Ovary (tissue), 9 donors: Measurements from ENCODE around the gene WIPF1. TPM values are rescaled to one million over a fixed set of nuclear protein-coding genes. Genes with fewer than 3 reads are reported as not detected.

Experiments used
- DNase-seq, 5 donors: peaks; one replicate each; pipeline ENCODE4 v3.0.0-alpha.2; 2019 to 2020
- H3K27ac ChIP-seq, 2 donors: fragments of 200-600 bp; one replicate each; pipeline versions ENCODE4 v1.5.1 to v1.8.0; 2019 to 2022
- H3K27me3 ChIP-seq: fragments of 200-600 bp; one replicate; pipeline ENCODE4 v1.8.0; 2022
- H3K36me3 ChIP-seq: fragments of 200-600 bp; sonication (generic); one replicate; pipeline ENCODE4 v1.5.1; 2019
- H3K4me1 ChIP-seq: one replicate; pipeline ENCODE4 v1.8.1; 2013; ENCODE audit warnings: mild to moderate bottlenecking, moderate library complexity; ENCODE audit not compliant: insufficient read depth
- H3K4me3 ChIP-seq: fragments of 200-600 bp; sonication (generic); one replicate; pipeline ENCODE4 v1.5.1; 2017
- H3K9me3 ChIP-seq, 2 donors: fragments of 200-600 bp in 1 of 2; sonication (generic) in 1 of 2; one replicate each; pipeline versions ENCODE4 v1.5.1 to v1.8.1; 2013 to 2019; ENCODE audit warnings: mild to moderate bottlenecking in 1 of 2, moderate library complexity in 1 of 2
- EP300 ChIP-seq: sonication (generic); formaldehyde crosslinking; IDR thresholded peaks from one replicate; pipeline ENCODE4 v1.6.1; 2017; ENCODE audit warnings: antibody characterized with exemption
- POLR2A ChIP-seq: fragments of 450-650 bp; IDR thresholded peaks from one replicate; pipeline ENCODE4 v1.6.1; 2017; ENCODE audit warnings: antibody characterized with exemption, mild to moderate bottlenecking, moderate library complexity
- WGBS, 3 donors: extraction: QIAGEN DNeasy Blood & Tissue Kit in 1 of 3; methylation state at CpG; one replicate each; pipeline versions ENCODE4 v1.1.5 to v1.1.7; 2013 to 2017; 5-methylcytosine and 5-hydroxymethylcytosine counted together
- intact Hi-C, 4 donors: fragments of 100-400 bp; cut with DNase I; formaldehyde crosslinking; loops; one replicate each; pipeline versions ENCODE4 v1.11.0 to v1.15.1; 2022 to 2023
- polyA plus RNA-seq, 2 donors: library from polyadenylated mRNA; stranded (reverse); fragments of 200-250 nt in 1 of 2; fragments of 350-450 nt in 1 of 2; fragmentation: Illumina TruSeq in 1 of 2; extraction: RNeasy Lipid Tissue Mini Kit (QIAGEN cat#74804) in 1 of 2; gene quantifications; one replicate each; pipeline ENCODE4 v1.2.3, GENCODE V29; 2013 to 2014
- total RNA-seq, 7 donors: library from RNA; depleted of rRNA in 2 of 7; stranded (reverse); fragments of >200 nt in 2 of 7; fragmentation: NEBNext Ultra II Directional in 3 of 7; extraction: Animal tissue kit (Norgen Biotek cat#: 25700) in 3 of 7; gene quantifications; one replicate each; pipeline versions ENCODE4 v1.1.0 to v1.2.4, GENCODE V29; 2016 to 2023
- TF ChIP-seq, protein P1 (sequence below), 3 donors: fragments of 450-650 bp in 2 of 3; fragments of 200-600 bp in 1 of 3; IDR thresholded peaks; one replicate each; pipeline versions ENCODE4 v1.5.1 to v1.8.0; 2016 to 2022; ENCODE audit warnings: antibody characterized with exemption in 3 of 3, mild to moderate bottlenecking in 1 of 3
- donor health status: DM: no; HTN: no; CAD: no; lungs with moderate emphysema.
- donor health status: DM: no; HTN: no; CAD: no.
- donor health status: Bipolar disorder and iron deficiency.
- donor health status: DM: yes; HTN: yes; CAD: no.
- donor health status: DM: no; HTN: no; CAD: no.
- donor health status: DM: yes; HTN: yes; CAD: no.

WIPF1 gene
- total and polyA plus RNA-seq, 9 donors = 9.7 to 42.6 (median 24.4) TPM

GRCh38 chr2:174611854-174612253 is 14.2 kb upstream of the WIPF1 start:
- DNase-seq = no peak
- H3K9me3 ChIP-seq = no peaks in the 10 kb centered on the region
- no peak overlapping the region for H3K27ac ChIP-seq
- H3K4me1 ChIP-seq = no peaks in the 10 kb centered on the region
- 98 to 99% (median 98%) methylated on average over 3 of the region's 3 CpGs for WGBS, 3 donors
- TF ChIP-seq POLR2A (no peak), EP300 (no peak)
- TF ChIP-seq, protein P1, sequence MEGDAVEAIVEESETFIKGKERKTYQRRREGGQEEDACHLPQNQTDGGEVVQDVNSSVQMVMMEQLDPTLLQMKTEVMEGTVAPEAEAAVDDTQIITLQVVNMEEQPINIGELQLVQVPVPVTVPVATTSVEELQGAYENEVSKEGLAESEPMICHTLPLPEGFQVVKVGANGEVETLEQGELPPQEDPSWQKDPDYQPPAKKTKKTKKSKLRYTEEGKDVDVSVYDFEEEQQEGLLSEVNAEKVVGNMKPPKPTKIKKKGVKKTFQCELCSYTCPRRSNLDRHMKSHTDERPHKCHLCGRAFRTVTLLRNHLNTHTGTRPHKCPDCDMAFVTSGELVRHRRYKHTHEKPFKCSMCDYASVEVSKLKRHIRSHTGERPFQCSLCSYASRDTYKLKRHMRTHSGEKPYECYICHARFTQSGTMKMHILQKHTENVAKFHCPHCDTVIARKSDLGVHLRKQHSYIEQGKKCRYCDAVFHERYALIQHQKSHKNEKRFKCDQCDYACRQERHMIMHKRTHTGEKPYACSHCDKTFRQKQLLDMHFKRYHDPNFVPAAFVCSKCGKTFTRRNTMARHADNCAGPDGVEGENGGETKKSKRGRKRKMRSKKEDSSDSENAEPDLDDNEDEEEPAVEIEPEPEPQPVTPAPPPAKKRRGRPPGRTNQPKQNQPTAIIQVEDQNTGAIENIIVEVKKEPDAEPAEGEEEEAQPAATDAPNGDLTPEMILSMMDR (IDR thresholded peaks at IDR 0.05) = no peak
- intact Hi-C loops = no loop called here
- no peaks in the 10 kb centered on the region for H3K36me3 ChIP-seq
- H3K4me3 ChIP-seq = no peak overlapping the region
- no peaks in the 10 kb centered on the region for H3K27me3 ChIP-seq

GRCh38 chr2:174611006-174611405 is 13.4 kb upstream of the WIPF1 start:
- WGBS, 3 donors = 84 to 91% (median 85%) methylated on average over 4 of the region's 4 CpGs
- no peaks in the 10 kb centered on the region for H3K4me1 ChIP-seq
- TF ChIP-seq EP300 = no peak
- TF ChIP-seq POLR2A = no peak
- TF ChIP-seq, protein P1 (IDR thresholded peaks at IDR 0.05) = no peak
- intact Hi-C loops = no loop called here
- H3K27ac ChIP-seq = no peak overlapping the region
- no peak overlapping the region for H3K4me3 ChIP-seq
- H3K36me3 ChIP-seq = no peaks in the 10 kb centered on the region
- DNase-seq = no peak
- no peaks in the 10 kb centered on the region for H3K27me3 ChIP-seq
- no peaks in the 10 kb centered on the region for H3K9me3 ChIP-seq

DNA sequence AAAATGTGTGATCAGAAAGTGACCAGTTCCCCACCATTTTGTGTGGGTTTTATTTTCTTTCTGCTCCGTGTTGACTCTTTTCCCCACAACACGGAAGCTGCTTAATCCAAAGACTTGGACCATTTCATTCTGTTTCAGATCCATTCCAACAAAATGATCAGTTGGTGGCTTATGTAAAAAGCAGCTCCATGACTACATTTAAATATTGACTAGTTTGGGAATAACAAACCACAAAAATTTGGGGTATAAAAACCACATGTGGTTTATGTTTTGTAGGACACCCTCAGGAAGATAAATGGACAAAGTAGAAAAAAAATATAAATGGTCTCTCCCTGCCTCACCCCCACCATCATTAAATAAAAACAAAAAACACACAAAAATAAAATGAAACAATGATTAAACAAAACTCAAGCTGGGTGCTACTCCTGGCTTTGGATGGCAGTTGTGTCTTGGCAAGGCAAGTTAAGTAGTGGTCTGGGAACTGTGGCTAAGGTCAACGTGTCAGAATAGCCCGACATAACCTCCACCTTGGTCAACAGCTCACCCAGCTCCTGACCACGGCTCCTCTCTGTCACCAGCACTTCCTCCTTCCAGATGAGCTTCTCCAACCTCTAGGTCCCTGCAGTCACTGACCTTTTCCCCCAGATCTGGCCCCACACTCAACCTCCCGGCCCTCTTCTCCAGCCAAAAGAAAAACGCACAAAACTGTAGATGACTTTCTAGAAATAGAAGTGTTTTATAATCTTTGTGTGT is 12.8 kb upstream of the WIPF1 start:
- intact Hi-C loops = no loop called here
- Histone ChIP-seq H3K27ac (no peak overlapping the region), H3K27me3 (no peaks in the 10 kb centered on the region), H3K4me3 (no peak overlapping the region), H3K36me3 (no peaks in the 10 kb centered on the region), H3K9me3 (no peaks in the 10 kb centered on the region), H3K4me1 (no peaks in the 10 kb centered on the region)
- no peak for DNase-seq
- 53 to 68% (median 64%) methylated on average over 7 of the region's 7 CpGs for WGBS, 3 donors
- no peak for TF ChIP-seq EP300
- TF ChIP-seq, protein P1 (IDR thresholded peaks at IDR 0.05) = no peak
- TF ChIP-seq POLR2A = no peak

- DNase-seq = no peak
- H3K36me3 ChIP-seq = no peaks in the 10 kb centered on the region
- TF ChIP-seq EP300 (no peak), POLR2A (no peak)
- TF ChIP-seq, protein P1 (IDR thresholded peaks at IDR 0.05) = no peak
- no peaks in the 10 kb centered on the region for H3K4me1 ChIP-seq
- H3K27me3 ChIP-seq = no peaks in the 10 kb centered on the region
- intact Hi-C loops = no loop called here
- H3K4me3 ChIP-seq = no peak overlapping the region
- no peak overlapping the region for H3K27ac ChIP-seq
- H3K9me3 ChIP-seq = no peaks in the 10 kb centered on the region
- WGBS, 3 donors = 97 to 98% (median 98%) methylated on average over 4 of the region's 4 CpGs
Measured at GRCh38 chr2:174609261-174609660, 11.7 kb upstream of the WIPF1 start.
